Measurements from ENCODE around the gene SLC9A9.

DNA sequence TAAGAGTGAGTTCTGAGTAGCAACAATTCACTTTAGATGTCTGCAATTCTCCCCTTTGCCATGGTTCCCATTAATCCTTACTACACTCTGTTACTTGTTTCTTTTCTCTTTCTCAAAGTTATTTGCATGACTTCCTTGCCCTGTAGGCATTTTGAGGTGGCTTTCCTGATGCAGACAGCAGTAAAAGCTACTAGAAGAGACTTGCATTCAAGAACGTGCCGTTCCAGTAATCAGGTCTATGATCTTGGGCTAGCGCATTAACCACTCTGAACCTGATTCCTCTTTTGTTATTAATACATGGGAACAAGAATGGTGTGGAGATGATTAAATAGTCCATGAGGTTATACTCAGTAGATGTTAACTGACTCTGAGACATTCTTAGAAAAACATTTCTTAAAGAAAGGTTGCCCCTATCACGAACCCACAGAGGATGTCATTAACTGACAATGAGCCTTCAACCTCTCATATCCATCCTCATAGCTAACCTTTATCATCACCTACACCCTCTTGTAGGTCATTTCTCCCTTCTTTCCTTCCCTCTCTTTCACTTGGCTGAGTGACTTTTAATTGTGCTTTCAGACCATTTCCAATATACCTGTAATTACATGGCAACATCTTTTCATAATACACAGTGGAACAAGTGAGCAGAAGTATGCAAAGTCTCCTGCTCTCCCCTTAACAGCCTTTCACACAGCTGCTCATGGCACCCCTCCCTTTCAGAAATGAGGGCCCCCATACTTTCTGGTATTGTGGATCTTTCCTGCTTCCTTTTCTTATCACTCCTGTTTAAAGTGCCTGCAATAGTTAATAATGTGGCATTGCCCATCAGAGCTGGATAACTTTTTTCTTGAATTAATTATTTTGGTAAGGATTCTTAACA, 552.8 kb downstream of the SLC9A9 start:
- TF ChIP-seq, protein P1, sequence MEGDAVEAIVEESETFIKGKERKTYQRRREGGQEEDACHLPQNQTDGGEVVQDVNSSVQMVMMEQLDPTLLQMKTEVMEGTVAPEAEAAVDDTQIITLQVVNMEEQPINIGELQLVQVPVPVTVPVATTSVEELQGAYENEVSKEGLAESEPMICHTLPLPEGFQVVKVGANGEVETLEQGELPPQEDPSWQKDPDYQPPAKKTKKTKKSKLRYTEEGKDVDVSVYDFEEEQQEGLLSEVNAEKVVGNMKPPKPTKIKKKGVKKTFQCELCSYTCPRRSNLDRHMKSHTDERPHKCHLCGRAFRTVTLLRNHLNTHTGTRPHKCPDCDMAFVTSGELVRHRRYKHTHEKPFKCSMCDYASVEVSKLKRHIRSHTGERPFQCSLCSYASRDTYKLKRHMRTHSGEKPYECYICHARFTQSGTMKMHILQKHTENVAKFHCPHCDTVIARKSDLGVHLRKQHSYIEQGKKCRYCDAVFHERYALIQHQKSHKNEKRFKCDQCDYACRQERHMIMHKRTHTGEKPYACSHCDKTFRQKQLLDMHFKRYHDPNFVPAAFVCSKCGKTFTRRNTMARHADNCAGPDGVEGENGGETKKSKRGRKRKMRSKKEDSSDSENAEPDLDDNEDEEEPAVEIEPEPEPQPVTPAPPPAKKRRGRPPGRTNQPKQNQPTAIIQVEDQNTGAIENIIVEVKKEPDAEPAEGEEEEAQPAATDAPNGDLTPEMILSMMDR (IDR thresholded peaks at IDR 0.05): no peak
- TF ChIP-seq EZH2 (IDR thresholded peaks at IDR 0.05): no peak
- no peak for TF ChIP-seq EZH2phosphoT487 (IDR thresholded peaks at IDR 0.05)

Measured in neural progenitor cell (in vitro differentiated cells).